HFFc6 (cell line): Measurements from ENCODE around the gene HCN2. TPM values are rescaled to one million over a fixed set of nuclear protein-coding genes. Genes with fewer than 3 reads are reported as not detected.

Source experiments
- DNase-seq: peaks from one replicate; pipeline ENCODE4 v3.0.0-alpha.2; 2018
- H3K27ac Mint-ChIP-seq: 2 replicates; pipeline ENCODE4 v1.8.0; 2020; ENCODE audit warnings: mild to moderate bottlenecking, mixed read lengths
- H3K27me3 Mint-ChIP-seq: 2 replicates; pipeline ENCODE4 v1.8.0; 2021; ENCODE audit warnings: mild to moderate bottlenecking, moderate library complexity, mixed read lengths; ENCODE audit not compliant: insufficient read depth
- H3K36me3 Mint-ChIP-seq: 2 replicates; pipeline ENCODE4 v1.8.0; 2021; ENCODE audit warnings: low read depth, mixed read lengths
- H3K4me1 Mint-ChIP-seq: 2 replicates; pipeline ENCODE4 v1.8.0; 2020; ENCODE audit warnings: low read depth, mixed read lengths
- H3K4me3 Mint-ChIP-seq: 2 replicates; pipeline ENCODE4 v1.8.0; 2020; ENCODE audit warnings: mild to moderate bottlenecking, moderate library complexity, mixed read lengths
- H3K9me3 Mint-ChIP-seq: 2 replicates; pipeline ENCODE4 v1.8.0; 2020; ENCODE audit warnings: mild to moderate bottlenecking, mixed read lengths
- CTCF ChIP-seq: fragments of 200-600 bp; sonication (generic); IDR thresholded peaks from 2 replicates; pipeline ENCODE4 v1.5.0; 2021; ENCODE audit warnings: antibody characterized with exemption, mild to moderate bottlenecking
- total RNA-seq, 6 experiments: library from RNA; stranded (reverse); fragmentation: NEBNext Ultra II Directional; extraction: Animal tissue kit (Norgen Biotek cat#: 25700); gene quantifications; 2 replicates in 1 of 6; 3 replicates in 5 of 6; pipeline ENCODE4 v1.2.3, GENCODE V29; 2021

HCN2 gene
- total RNA-seq, 6 experiments from 2014 or later, result 2.8 to 3.6 (median 3.1) TPM

GRCh38 chr19:595326-596262, 5.9 kb downstream of the HCN2 start:
- H3K4me1 Mint-ChIP-seq, result no peaks in the 10 kb centered on the region
- DNase-seq, result no peak
- no peaks in the 10 kb centered on the region for H3K36me3 Mint-ChIP-seq
- H3K27ac Mint-ChIP-seq, result no peak overlapping the region
- H3K9me3 Mint-ChIP-seq, result no peaks in the 10 kb centered on the region
- no peak overlapping the region for H3K4me3 Mint-ChIP-seq
- no peak for TF ChIP-seq CTCF
- peaks cover 15% of the 10 kb centered on the region for H3K27me3 Mint-ChIP-seq

GRCh38 chr19:596263-596655, 6.6 kb downstream of the HCN2 start:
- Mint-ChIP-seq H3K9me3 (no peaks in the 10 kb centered on the region), H3K4me1 (no peaks in the 10 kb centered on the region), H3K4me3 (no peak overlapping the region), H3K36me3 (no peaks in the 10 kb centered on the region; the same call in 1 of the 2 replicates), H3K27ac (no peak overlapping the region), H3K27me3 (peaks cover 17% of the 10 kb centered on the region)
- no peak for DNase-seq
- no peak for TF ChIP-seq CTCF

GRCh38 chr19:597406-598315, 8.0 kb downstream of the HCN2 start:
- Mint-ChIP-seq H3K4me3 (no peak overlapping the region), H3K36me3 (peaks cover 4% of the 10 kb centered on the region; the same call in 1 of the 2 replicates), H3K27me3 (peaks cover 15% of the 10 kb centered on the region), H3K27ac (no peak overlapping the region), H3K4me1 (no peaks in the 10 kb centered on the region), H3K9me3 (0 out of 2 replicates have a peak, but pooled peaks cover 4% of the 10 kb centered on the region)
- no peak for TF ChIP-seq CTCF
- DNase-seq, result no peak

GRCh38 chr19:601310-601709, 11.6 kb downstream of the HCN2 start:
- peaks cover 4% of the 10 kb centered on the region; the same call in 1 of the 2 replicates for H3K36me3 Mint-ChIP-seq
- H3K27me3 Mint-ChIP-seq, result peaks cover 12% of the 10 kb centered on the region
- no peak overlapping the region for H3K4me3 Mint-ChIP-seq
- DNase-seq, result no peak
- H3K27ac Mint-ChIP-seq, result no peak overlapping the region
- TF ChIP-seq CTCF, result no peak
- 0 out of 2 replicates have a peak, but pooled peaks cover 4% of the 10 kb centered on the region for H3K9me3 Mint-ChIP-seq
- H3K4me1 Mint-ChIP-seq, result no peaks in the 10 kb centered on the region

GRCh38 chr19:601790-602189, 12.1 kb downstream of the HCN2 start:
- TF ChIP-seq CTCF, result no peak
- no peak overlapping the region for H3K27ac Mint-ChIP-seq
- H3K36me3 Mint-ChIP-seq, result peaks cover 4% of the 10 kb centered on the region; the same call in 1 of the 2 replicates
- 0 out of 2 replicates have a peak, but pooled peaks cover 4% of the 10 kb centered on the region for H3K9me3 Mint-ChIP-seq
- no peak overlapping the region for H3K4me3 Mint-ChIP-seq
- no peak for DNase-seq
- H3K4me1 Mint-ChIP-seq, result no peaks in the 10 kb centered on the region
- H3K27me3 Mint-ChIP-seq, result peaks cover 12% of the 10 kb centered on the region
